Right lobe of liver (tissue), 6 donors: ENCODE results near the gene CTIF. TPM values are rescaled to one million over a fixed set of nuclear protein-coding genes. Genes with fewer than 3 reads are reported as not detected.

Experiments used
- ATAC-seq, 4 donors: fragments of 200-7000 bp; cut with Tn5 transposase; one replicate each; pipeline ENCODE4 v1.9.1; 2020; ENCODE audit warnings: mild to moderate bottlenecking in 4 of 4, moderate library complexity in 4 of 4
- DNase-seq, 3 donors: peaks; one replicate each; pipeline ENCODE4 v3.0.0-alpha.2; 2020
- H3K27ac ChIP-seq, 3 donors: fragments of 200-600 bp; one replicate each; pipeline ENCODE4 v1.8.0; 2022
- H3K27me3 ChIP-seq, 2 donors: fragments of 200-600 bp; one replicate each; pipeline ENCODE4 v1.8.0; 2022
- H3K36me3 ChIP-seq, 4 donors: fragments of 200-600 bp; sonication (generic) in 1 of 4; one replicate each; pipeline versions ENCODE4 v1.5.1 to v1.8.0; 2017 to 2022; ENCODE audit warnings: control low read depth in 1 of 4
- H3K4me1 ChIP-seq, 4 donors: fragments of 200-600 bp; sonication (generic) in 1 of 4; one replicate each; pipeline versions ENCODE4 v1.5.1 to v1.8.0; 2017 to 2022; ENCODE audit warnings: control low read depth in 1 of 4
- H3K4me3 ChIP-seq, 3 donors: fragments of 200-600 bp; one replicate each; pipeline ENCODE4 v1.8.0; 2022
- H3K9me3 ChIP-seq, 4 donors: fragments of 200-600 bp; sonication (generic) in 1 of 4; one replicate each; pipeline versions ENCODE4 v1.5.1 to v1.8.0; 2017 to 2022; ENCODE audit warnings: control low read depth in 1 of 4
- CTCF ChIP-seq, 4 donors: fragments of 200-600 bp in 3 of 4; fragments of 450-650 bp in 1 of 4; IDR thresholded peaks; one replicate each; pipeline versions ENCODE4 v1.5.1 to v1.8.0; 2016 to 2022; ENCODE audit warnings: antibody characterized with exemption in 4 of 4, mild to moderate bottlenecking in 2 of 4
- POLR2A ChIP-seq: fragments of 450-650 bp; IDR thresholded peaks from one replicate; pipeline ENCODE4 v1.6.1; 2017; ENCODE audit warnings: antibody characterized with exemption, mild to moderate bottlenecking
- WGBS: methylation state at CpG from one replicate; pipeline ENCODE4 v1.1.6; 2018; ENCODE audit warnings: low coverage, low lambda C conversion rate; ENCODE audit not compliant: insufficient coverage; ENCODE audit errors: missing lambda C conversion rate; 5-methylcytosine and 5-hydroxymethylcytosine counted together
- intact Hi-C, 2 donors: fragments of 100-400 bp; cut with DNase I; formaldehyde crosslinking; loops; one replicate each; pipeline versions ENCODE4 v1.11.2 to v1.14.1; 2022
- total RNA-seq, 6 experiments: library from RNA; depleted of rRNA in 2 of 6; stranded (reverse); fragments of >200 nt in 2 of 6; fragmentation: NEBNext Ultra II Directional in 3 of 6; extraction: Animal tissue kit (Norgen Biotek cat#: 25700) in 3 of 6; gene quantifications; one replicate each; pipeline versions ENCODE4 v1.1.0 to v1.2.4, GENCODE V29; 2016 to 2023
- donor health status: DM: no; HTN: yes; CAD: no.
- donor health status: DM: no; HTN: no; CAD: no.
- donor health status: DM: no; HTN: no; CAD: no.
- donor health status: DM: no; HTN: yes; CAD: no.
- donor health status: DM: no; HTN: yes; CAD: no.

CTIF gene
- total RNA-seq, 6 experiments from 2014 or later: 29.0 to 60.6 (median 43.1) TPM

GRCh38 chr18:48891721-48892120 lies 352.9 kb downstream of the CTIF start:
- intact Hi-C loops: no loop called here
- no peak for DNase-seq
- 91% methylated on average over 4 of the region's 4 CpGs for whole genome bisulfite sequencing

DNA sequence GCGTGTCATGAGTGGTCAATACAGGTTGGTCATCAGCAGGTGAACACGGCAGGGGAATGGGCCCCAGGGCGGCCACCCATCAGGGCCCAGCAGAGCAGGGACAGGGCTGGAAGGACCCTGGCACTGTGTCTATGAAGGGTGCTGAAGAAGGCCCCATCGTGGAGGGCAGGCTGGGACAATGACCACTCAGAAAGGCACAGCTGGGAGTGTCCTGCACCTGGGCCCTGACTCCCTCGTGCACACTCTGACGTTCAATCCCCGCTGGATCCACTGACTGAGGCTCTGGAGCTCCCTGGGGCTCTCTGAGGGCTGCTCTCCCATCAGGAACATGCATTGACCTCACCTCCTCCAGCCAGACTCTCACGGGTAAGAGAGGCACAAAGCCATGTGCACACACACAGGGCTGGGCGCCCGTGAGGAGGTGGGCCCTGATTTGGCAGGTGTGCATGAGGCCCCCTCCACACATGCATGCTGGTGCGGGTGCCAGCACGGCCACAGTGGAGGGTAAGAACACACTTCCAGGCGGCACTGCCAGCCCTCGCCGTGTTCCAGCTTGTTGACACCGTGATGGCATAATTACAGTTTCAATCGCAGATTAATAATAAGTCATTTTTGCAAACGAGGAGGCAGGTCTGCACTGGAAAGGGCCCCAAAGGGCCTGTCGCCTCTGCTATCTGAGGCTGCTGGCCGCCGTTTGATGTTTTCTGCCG lies 353.5 kb downstream of the CTIF start:
- Histone ChIP-seq H3K27me3 (no peaks in the 10 kb centered on the region), H3K4me3 (no peak overlapping the region), H3K4me1 (peaks cover 0 to 6% (median 3%) of the 10 kb centered on the region in 4 donors), H3K9me3 (no peaks in the 10 kb centered on the region), H3K27ac (no peak overlapping the region), H3K36me3 (no peaks in the 10 kb centered on the region)
- intact Hi-C loops: no loop called here
- DNase-seq (no peak), ATAC-seq (no peak)
- 83% methylated on average over 10 of the region's 22 CpGs for WGBS
- TF ChIP-seq CTCF (IDR thresholded peaks at IDR 0.05): no peak
- TF ChIP-seq POLR2A: no peak

More at GRCh38 chr18:48891721-48892120, 352.9 kb downstream of the CTIF start:
- Histone ChIP-seq H3K4me1 (peaks cover 0 to 6% (median 3%) of the 10 kb centered on the region in 4 donors), H3K36me3 (no peaks in the 10 kb centered on the region), H3K9me3 (no peaks in the 10 kb centered on the region), H3K27me3 (no peaks in the 10 kb centered on the region), H3K4me3 (no peak overlapping the region), H3K27ac (no peak overlapping the region)
- no peak for TF ChIP-seq CTCF (IDR thresholded peaks at IDR 0.05)
- no peak for TF ChIP-seq POLR2A
- ATAC-seq: no peak

- Histone ChIP-seq H3K27ac (no peak overlapping the region), H3K36me3 (no peaks in the 10 kb centered on the region), H3K9me3 (no peaks in the 10 kb centered on the region), H3K27me3 (no peaks in the 10 kb centered on the region), H3K4me3 (no peak overlapping the region), H3K4me1 (peaks cover 0 to 6% (median 3%) of the 10 kb centered on the region in 4 donors)
- TF ChIP-seq CTCF (IDR thresholded peaks at IDR 0.05) (no peak), POLR2A (no peak)
- no peak for DNase-seq
- intact Hi-C loops: no loop called here
- WGBS: 77% methylated on average over 5 of the region's 14 CpGs
- peak in 1 of 4 donors; percentile 3 for ATAC-seq
These were observed 354.3 kb downstream of the CTIF start for GRCh38 chr18:48893061-48893607.

DNA sequence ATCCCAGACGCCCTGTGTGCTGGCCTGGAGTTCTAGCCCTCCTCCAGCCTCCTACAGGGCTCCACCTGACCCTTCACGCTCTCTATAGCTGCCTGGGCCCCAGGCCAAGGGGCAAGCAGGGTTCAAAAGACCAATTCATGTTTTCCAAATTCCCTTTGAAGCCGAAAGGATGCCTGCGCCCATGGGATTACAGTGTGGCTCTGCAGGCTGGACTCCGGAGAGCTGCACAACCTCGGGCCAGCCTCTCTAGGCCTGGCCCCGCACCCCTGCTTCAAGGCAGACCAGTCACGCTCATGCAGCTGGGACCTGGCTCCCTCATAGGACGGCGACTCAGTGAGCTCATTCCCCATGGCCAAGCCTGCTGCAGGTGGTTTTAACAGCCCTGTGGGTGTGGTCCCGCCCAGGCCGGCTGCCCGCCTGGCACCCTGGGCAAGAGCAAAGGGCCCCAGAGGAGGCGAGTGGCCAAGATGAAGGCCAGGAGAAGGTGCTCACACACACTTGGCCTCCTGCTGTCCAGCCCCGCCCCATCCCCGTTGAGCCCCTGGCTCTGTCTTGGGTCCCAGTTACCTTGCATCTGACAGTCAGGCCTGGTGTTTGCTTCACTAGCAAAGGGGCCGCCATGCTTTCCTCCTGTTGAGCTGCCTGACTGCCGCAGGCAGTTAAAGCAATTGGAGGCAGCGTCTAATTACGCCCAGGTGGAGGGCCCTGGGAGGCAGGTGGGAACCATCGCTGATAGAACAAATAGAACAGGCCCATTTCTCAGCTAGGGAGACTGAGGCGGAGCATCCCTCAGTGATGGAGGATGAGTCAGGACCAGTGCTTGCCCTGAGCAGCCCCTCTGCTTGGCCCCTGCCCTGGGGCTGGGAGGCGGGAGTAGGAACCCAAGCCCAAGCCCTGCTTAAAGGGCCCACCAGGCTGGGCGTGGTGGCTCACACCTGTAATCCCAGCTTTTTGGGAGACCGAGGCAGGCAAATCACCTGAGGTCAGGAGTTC lies 355.1 kb downstream of the CTIF start:
- Histone ChIP-seq H3K36me3 (no peaks in the 10 kb centered on the region), H3K9me3 (no peaks in the 10 kb centered on the region), H3K4me3 (no peak overlapping the region), H3K4me1 (peaks cover 0 to 6% (median 3%) of the 10 kb centered on the region in 4 donors), H3K27ac (no peak overlapping the region), H3K27me3 (no peaks in the 10 kb centered on the region)
- 74% methylated on average over 9 of the region's 25 CpGs for WGBS
- DNase-seq: peak; percentile 51 to 77 (median 75)
- intact Hi-C loops: no loop called here
- ATAC-seq: peak; percentile 72 to 85 (median 78)
- no peak for TF ChIP-seq CTCF (IDR thresholded peaks at IDR 0.05)
- TF ChIP-seq POLR2A: no peak
